Measurements from ENCODE around the gene H6PD.

- TF ChIP-seq CTCF (IDR thresholded peaks at IDR 0.05 in 4 of 5, conservative IDR thresholded peaks at IDR 0.05 in 1 of 5): no peak
- TF ChIP-seq POLR2A (IDR thresholded peaks at IDR 0.05): no peak
Measured at GRCh38 chr1:9194024-9194423, 40.5 kb upstream of the H6PD start.

Measured in gastrocnemius medialis (tissue), 4 donors.